ENCODE measurements around the gene SF3B2. TPM values are rescaled to one million over a fixed set of nuclear protein-coding genes. Genes with fewer than 3 reads are reported as not detected.

Gene SF3B2
- total RNA-seq, 1 experiment from 2014 or later, result 300 TPM

GRCh38 chr11:66015454-66015881 lies 36.7 kb upstream of the SF3B2 start:
- TF ChIP-seq EZH2phosphoT487 (IDR thresholded peaks at IDR 0.05; ENCODE audit: borderline replicate concordance) (no peak), ZFX (IDR thresholded peaks at IDR 0.05) (peak; percentile 53; the same call in 1 of the 2 replicates)
- ATAC-seq (peak; percentile 61), DNase-seq (ENCODE audit: low read depth, low spot score) (peak; percentile 56)
- POLR2A ChIA-PET, result no interaction called here
- Histone ChIP-seq H3K27me3 (ENCODE audit: insufficient read depth, low read length) (no peaks in the 10 kb centered on the region), H3K9me2 (ENCODE audit: insufficient read depth) (no peaks in the 10 kb centered on the region), H3K4me3 (replicated peaks in 1 of 2; ENCODE audit: low read depth in 1 of 2, low read length in 2 of 2) (peak overlapping the region; percentile 10 to 37), H3K4me1 (ENCODE audit: control insufficient read depth in 1 of 2, insufficient read depth in 2 of 2, low read length in 2 of 2) (peaks cover 56 to 94% of the 10 kb centered on the region in 2 experiments), H4K20me1 (ENCODE audit: insufficient read depth) (no peaks in the 10 kb centered on the region), H3K9ac (ENCODE audit: low read length) (peak overlapping the region; percentile 60), H3K9me3 (ENCODE audit: control insufficient read depth in 1 of 2, insufficient read depth in 1 of 2, low read depth in 1 of 2, low read length in 2 of 2) (no peaks in the 10 kb centered on the region), H3K27ac (ENCODE audit: low read depth, low read length) (peak overlapping the region; percentile 98), H3K79me2 (ENCODE audit: insufficient read depth, low read length) (peaks cover 11% of the 10 kb centered on the region; the same call in 1 of the 2 replicates), H3K36me3 (ENCODE audit: control insufficient read depth in 1 of 2, insufficient read depth in 2 of 2, low read length in 2 of 2) (no peaks in the 10 kb centered on the region), H3K4me2 (ENCODE audit: low read length) (peak overlapping the region; percentile 67), H2AFZ (ENCODE audit: low read depth, low read length, poor library complexity, severe bottlenecking) (no peak overlapping the region)
- no TSS peak for BruUV-seq (replicated peaks)
- RAD21 ChIA-PET (ENCODE audit: low non-redundant PET in 1 of 2, low total read pairs in 2 of 2, uncharacterized antibody in 2 of 2, unreplicated experiment in 2 of 2), result no interaction called here
- CTCF ChIA-PET, result interaction anchor here (0.5 kb wide), 1 partner anchor 246 kb away, joined by 5 read pairs; no protein-coding TSS in a partner anchor
- intact Hi-C loops (cut with micrococcal nuclease), result no loop called here

- ChIA-PET RAD21 (ENCODE audit: low non-redundant PET in 1 of 2, low total read pairs in 2 of 2, uncharacterized antibody in 2 of 2, unreplicated experiment in 2 of 2) (no interaction called here), CTCF (no interaction called here), POLR2A (interaction anchor here (1.0 kb wide), 1 partner anchor 12 kb away, joined by 5 read pairs; no protein-coding TSS in a partner anchor)
- TF ChIP-seq ZFX (IDR thresholded peaks at IDR 0.05) (no peak), FOSL1 (IDR thresholded peaks at IDR 0.05; ENCODE audit: low read depth) (no peak), JUND (IDR thresholded peaks at IDR 0.05) (no peak), RAD21 (IDR thresholded peaks at IDR 0.05; ENCODE audit: low read depth) (no peak), SIN3A (IDR thresholded peaks at IDR 0.05; ENCODE audit: low read depth) (no peak), EZH2phosphoT487 (IDR thresholded peaks at IDR 0.05; ENCODE audit: borderline replicate concordance) (no peak), YY1 (IDR thresholded peaks at IDR 0.05; ENCODE audit: extremely low read depth, insufficient replicate concordance, low read depth, low read length) (no peak), ZBTB33 (IDR thresholded peaks at IDR 0.05; ENCODE audit: extremely low read depth, insufficient replicate concordance, low read length) (no peak), MAX (IDR thresholded peaks at IDR 0.05) (no peak), CEBPB (IDR thresholded peaks at IDR 0.05; ENCODE audit: low read depth) (no peak), EGR1 (IDR thresholded peaks at IDR 0.05; ENCODE audit: low read depth) (no peak), ELF1 (IDR thresholded peaks at IDR 0.05; ENCODE audit: borderline replicate concordance, low read depth) (no peak), POLR2AphosphoS5 (IDR thresholded peaks at IDR 0.05; ENCODE audit: low read depth, low read length) (no peak)
- Histone ChIP-seq H4K20me1 (ENCODE audit: insufficient read depth) (no peaks in the 10 kb centered on the region), H3K79me2 (ENCODE audit: insufficient read depth, low read length) (peaks cover 11% of the 10 kb centered on the region; the same call in 1 of the 2 replicates), H3K27ac (ENCODE audit: low read depth, low read length) (peak overlapping the region; percentile 98), H3K36me3 (ENCODE audit: control insufficient read depth in 1 of 2, insufficient read depth in 2 of 2, low read length in 2 of 2) (no peaks in the 10 kb centered on the region), H3K4me2 (ENCODE audit: low read length) (peak overlapping the region; percentile 67), H3K9me2 (ENCODE audit: insufficient read depth) (no peaks in the 10 kb centered on the region), H3K9me3 (ENCODE audit: control insufficient read depth in 1 of 2, insufficient read depth in 1 of 2, low read depth in 1 of 2, low read length in 2 of 2) (no peaks in the 10 kb centered on the region), H3K9ac (ENCODE audit: low read length) (peak overlapping the region; percentile 60), H3K4me3 (replicated peaks in 1 of 2; ENCODE audit: low read depth in 1 of 2, low read length in 2 of 2) (peak overlapping the region; percentile 10 to 37), H3K4me1 (ENCODE audit: control insufficient read depth in 1 of 2, insufficient read depth in 2 of 2, low read length in 2 of 2) (peaks cover 55 to 94% of the 10 kb centered on the region in 2 experiments), H3K27me3 (ENCODE audit: insufficient read depth, low read length) (no peaks in the 10 kb centered on the region), H2AFZ (ENCODE audit: low read depth, low read length, poor library complexity, severe bottlenecking) (no peak overlapping the region)
- TSS peak; percentile 47 for BruUV-seq (replicated peaks)
- ATAC-seq, result no peak
- no peak for DNase-seq (ENCODE audit: low read depth, low spot score)
- intact Hi-C loops (cut with micrococcal nuclease), result no loop called here
Measured at GRCh38 chr11:66015936-66016792, 36.0 kb upstream of the SF3B2 start.
